Measurements from ENCODE around the gene MLYCD.

- no peak for TF ChIP-seq ZBTB33 (IDR thresholded peaks at IDR 0.05)
- no peak for TF ChIP-seq CTCF (IDR thresholded peaks at IDR 0.05; ENCODE audit: low read depth, low read length, missing input control)
- TF ChIP-seq TAF1 (conservative IDR thresholded peaks at IDR 0.05): no peak
- TF ChIP-seq MAX (IDR thresholded peaks at IDR 0.05): no peak
- no peak for TF ChIP-seq JUND (IDR thresholded peaks at IDR 0.05)
Measured at GRCh38 chr16:83961591-83961990, 62.7 kb downstream of the MLYCD start.

Measured in liver (tissue), 3 donors.